ENCODE measurements around the gene GDF2.

GDF2 gene

DNA sequence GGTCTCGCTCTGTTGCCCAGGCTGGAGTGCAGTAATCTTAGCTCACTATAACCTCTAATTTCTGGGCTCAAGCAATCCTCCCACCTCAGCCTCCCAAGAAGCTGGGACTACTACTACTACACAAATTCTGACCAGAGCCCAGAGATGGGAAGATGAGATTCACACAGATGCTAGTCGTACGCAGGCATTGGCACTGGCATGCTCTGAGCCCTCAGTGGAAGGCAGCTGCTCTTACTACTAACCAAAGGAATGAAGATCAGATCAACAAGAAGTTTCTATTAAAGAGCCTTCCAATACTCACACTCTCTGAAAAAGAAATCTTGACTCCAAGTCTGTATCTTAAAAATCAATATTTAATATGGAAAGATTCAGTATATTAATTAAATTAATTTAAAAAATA, 10.7 kb downstream of the GDF2 start:
- DNase-seq (ENCODE audit: low spot score) = no peak

DNA sequence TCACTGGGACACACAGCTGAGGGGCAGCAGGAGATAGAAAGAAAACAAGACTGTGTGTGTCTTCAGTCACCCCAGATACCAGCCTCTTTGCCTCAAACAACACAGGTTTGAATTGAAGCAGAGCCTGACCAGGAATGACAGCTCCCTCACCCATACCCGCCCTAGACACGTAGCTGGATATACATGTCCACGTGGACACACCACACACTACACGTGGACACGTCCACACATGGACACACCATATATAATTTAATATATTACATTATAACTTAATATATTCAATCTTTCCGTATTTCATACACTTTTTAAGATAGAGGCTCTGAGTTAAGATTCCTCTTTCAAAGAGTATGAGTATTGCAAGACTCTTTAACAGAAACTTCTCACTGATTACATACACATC, 11.3 kb downstream of the GDF2 start:
- no peak for DNase-seq (ENCODE audit: low spot score)

DNA sequence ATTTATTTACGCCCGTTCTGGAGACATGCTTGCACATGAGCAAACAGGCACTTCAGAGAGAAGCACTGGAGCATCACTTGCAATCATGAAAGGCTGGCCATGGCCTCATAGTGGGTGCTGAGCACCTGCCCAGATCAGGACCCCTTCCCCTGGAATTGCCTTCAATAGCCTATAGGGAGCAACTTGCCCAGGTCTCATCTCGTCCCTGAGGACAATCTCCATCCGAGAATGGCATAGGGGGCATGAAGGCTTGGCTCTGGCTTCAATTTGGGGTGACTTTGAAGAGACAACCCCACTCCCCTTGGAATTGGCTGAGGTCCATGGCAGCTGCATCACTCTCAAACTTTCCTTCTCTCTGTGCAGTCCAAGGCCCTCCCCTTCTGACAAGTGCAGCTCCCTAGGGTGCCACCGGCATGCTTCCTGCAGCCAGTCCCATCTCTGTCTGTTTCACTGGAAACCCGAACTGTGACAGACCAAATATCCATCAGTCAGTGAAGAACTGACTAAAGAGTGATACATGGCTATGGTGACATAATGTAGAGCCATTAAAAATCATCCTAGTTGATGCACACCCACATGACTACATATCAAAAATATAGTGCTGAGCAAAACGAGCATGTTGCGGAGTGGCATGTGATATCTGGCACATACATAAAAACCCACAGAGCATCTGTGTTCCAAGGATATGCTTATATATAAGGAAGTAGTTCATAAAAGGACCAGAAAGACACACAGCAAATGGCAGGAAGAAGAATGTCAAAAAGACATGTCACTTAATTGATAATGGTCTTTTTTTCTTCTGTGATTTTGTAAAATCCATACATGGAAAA, 12.4 kb downstream of the GDF2 start:
- no peak for DNase-seq (ENCODE audit: low spot score)

DNA sequence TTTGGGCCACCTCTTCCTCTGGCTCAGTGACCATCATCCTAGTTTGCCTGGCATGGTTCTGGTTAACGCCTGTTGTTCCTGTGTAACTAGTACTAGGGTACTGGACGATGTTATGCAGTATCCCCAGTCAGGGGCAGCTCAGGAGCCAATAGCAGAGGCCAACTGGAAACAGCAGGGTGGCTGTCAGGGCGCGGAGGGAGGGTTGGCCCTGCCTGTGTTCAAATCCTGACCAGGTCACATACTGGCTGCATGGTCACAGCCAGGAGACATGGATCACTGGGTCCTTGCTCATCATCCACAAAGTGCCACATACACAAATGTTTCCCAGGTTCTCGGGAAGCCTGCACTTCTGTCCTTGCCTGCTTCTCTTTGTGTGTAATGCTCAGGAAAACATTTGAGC, 13.7 kb downstream of the GDF2 start:
- no peak for DNase-seq (ENCODE audit: low spot score)

DNA sequence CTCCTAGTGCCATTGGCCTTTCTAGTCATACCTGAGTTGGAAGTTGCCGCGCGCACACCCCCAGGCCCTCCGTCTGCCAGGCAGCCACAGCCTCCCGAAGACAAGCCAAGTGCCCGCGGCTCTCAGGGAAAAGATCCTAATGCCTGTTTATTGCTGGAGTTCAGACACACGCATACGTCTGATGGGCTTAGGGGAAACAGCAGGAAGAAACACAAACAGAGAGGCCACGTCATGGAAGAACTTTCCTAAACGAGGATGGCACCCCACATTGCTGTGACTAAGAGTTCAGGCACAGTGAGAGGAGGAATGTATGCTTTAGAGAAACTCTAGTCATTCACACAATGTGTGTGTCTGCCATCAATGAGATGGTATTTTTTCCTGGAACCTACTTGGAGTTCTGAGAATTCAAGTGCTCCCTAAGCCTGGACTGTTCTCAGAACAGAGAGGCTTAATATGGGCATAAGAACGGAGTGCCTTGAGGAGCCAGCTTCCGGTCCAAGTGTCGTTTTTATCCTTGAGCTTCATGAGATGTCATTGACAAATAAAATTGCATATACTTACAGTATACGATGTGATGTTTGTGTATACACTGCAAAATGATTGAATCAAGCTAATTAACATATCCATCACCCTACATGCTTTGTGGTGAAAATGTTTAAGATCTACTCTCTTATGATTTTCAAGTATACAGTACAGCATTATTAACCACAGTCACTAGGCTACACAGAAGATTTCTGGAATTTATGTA, 14.3 kb downstream of the GDF2 start:
- DNase-seq (ENCODE audit: low spot score) = peak; percentile 49

DNA sequence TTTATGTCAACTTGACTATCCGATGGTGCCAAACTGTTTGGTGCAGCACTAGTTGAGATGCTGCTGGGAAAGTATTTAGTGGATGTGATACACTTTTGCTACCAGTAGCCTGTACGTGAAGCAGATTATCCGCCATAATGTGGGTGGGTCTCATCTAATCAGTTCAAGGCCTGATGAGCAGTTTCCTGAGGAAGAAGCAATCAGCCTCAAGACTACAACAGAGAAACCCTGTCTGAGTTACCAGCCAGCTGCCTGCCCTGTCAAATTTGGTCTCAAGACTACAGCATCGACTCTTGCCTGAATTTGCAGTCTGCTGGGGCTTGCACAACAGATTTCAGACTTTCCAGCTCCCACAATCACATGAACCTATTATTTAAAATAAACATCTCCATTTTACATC, 15.1 kb downstream of the GDF2 start:
- DNase-seq (ENCODE audit: low spot score) = peak; percentile 4

DNA sequence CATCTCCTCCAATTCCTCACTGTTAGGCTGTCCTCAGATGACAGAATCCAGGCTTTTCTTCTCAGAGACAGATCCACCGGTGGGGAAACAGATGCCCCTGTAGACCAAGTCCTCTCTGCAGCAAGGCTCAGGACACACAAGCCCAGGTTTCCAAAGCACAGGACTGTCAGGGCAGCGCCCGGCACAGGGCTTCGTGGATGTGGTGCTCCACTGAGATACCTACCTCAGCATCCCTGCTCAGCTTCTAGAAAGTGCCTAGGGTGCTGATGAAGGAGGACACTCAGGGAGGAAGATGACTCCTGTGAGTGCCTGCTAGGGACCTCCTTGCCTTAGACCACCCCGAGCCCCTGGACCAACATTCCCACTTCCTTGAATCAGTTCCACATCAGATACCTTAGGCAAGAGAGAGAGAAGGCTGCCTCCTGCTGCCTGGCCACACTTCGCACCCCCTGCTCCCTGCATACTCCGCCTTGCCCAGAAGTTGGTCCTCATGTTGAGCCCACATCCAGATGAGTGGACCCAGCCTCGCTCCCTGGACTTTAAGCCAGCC, 17.0 kb downstream of the GDF2 start:
- no peak for DNase-seq (ENCODE audit: low spot score)

DNA sequence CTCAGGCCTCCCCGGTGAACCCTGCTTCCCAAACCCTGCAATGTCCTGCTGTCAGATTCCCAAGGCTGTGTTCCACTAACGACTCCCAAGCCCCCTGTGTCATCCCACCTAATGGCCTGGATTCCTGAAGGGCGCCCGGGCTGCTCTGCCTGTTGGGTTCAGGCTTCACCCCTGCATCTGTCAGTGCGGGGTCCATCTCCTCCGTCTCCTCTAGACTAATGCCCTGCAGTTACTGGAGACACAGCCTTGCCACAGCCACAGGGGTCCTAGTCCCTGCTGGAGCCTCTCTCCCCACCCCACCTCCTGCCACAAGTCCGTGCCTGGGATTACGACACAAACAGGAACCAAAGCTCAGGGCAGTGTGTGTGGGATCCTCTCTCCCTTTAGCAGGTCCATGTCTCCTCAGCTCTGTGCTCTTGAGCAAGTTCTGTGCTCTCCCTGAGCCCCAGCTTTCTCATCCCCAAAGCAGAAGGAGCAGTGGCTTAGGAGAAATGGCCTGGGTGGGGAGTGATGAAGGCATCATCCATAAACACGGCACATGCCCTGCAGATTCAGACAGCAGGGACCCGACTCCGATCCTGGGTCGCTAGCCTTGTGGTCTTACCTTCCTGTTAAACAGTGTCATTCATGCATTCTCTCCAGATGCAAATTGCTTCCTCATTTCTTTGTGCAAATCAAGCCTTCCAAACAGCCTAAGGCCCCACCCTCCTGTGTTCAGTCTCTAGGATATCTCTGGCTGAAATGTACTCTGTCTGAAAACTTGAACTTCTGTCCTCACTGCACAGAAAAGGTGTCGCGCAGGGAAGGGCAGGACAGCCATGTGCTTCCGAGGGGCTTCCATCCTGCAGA, 17.7 kb downstream of the GDF2 start:
- no peak for DNase-seq (ENCODE audit: low spot score)

DNA sequence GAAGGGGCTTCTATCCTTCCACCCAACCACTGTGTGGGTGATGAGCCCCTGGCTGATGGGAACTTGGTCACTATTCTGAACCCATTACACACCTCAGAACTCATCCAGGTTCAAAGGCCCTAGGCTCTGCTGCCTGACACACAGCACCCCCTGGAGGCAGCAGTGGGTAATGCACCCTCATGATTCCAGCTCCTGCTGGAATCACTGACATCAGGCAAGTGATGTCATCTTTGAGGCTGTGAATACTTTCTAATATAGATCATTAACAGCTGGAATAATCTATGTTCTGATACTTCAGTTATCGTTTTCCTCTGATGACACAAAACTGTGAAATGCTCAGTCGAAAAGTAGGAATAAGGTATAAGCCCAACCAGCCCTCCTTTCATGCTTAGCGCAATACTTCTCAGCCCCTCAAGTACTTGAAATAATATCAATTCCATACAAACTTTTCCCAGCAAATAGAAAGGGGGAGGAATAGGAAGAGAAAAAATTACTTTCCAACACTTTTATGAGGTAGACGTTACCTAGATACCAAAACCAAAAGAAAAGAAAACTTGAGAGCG, 18.4 kb downstream of the GDF2 start:
- peak; percentile 67 for DNase-seq (ENCODE audit: low spot score)

DNA sequence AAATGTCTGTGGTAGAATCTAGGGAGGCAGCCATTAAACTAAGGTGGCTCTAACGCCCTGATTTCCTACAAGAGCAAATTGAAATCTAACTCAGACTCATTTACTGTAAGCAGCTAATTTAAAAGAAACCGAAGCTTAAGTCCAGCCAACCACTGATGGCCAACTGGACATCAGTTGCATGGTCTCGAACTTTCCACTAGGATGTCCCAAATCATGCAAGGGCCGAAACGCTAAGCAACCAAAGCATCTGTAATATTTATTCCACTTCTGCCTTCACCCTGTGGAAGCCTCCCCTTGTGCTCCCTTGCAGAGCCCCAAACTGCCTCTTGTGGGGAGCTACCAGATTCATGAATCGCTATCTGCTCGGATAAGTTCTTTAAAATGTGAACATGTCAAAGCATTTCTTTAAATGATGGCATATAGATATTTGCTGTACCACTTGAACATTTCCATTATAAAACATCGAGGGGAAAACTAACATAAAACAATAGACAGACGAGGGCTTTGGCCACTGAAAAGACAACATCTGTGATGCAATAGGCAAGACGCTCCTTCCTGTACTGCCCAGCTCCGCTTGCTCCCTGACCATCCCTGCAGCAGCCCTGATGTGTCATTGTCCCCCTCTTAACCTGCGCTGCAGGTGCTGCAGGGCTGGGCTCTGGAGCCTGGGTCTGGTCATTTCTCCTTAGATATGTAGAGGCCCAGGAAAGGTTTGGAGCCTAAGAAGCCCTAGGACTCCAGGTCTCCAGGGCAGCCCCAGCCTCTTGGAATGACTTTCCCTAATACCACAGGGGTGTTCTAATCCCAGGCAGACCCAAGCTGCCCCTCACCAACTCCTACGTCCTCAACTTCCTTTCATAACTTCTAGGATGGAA, 23.0 kb downstream of the GDF2 start:
- no peak for DNase-seq (ENCODE audit: low spot score)

DNA sequence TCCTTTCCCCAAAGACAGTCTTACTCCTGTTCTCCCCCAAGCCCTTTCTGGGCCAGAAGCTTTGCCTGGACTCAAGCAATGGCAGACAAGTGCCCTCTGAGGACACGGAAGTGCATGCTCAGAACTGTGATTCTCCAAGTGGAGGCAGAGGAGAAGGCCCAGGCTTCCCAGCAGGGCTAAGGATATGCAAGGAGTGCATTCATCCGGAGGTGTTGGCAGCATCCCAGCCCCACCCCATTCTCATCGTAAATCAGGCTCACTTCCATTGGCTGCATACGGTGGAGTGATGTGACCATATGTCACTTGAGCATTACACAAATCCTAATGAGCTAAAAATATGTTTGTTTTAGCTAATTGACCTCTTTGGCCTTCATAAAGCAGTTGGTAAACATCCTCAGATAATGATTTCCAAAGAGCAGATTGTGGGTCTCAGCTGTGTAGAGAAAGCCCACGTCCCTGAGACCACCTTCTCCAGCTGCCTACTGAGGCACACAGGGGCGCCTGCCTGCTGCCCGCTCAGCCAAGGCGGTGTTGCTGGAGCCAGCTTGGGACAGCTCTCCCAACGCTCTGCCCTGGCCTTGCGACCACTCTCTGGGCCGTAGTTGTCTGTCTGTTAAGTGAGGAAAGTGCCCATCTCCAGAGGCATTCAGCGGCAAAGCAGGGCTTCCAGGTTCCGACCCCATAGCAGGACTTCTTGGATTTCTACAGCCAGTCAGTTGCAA, 24.5 kb downstream of the GDF2 start:
- no peak for DNase-seq (ENCODE audit: low spot score)

DNA sequence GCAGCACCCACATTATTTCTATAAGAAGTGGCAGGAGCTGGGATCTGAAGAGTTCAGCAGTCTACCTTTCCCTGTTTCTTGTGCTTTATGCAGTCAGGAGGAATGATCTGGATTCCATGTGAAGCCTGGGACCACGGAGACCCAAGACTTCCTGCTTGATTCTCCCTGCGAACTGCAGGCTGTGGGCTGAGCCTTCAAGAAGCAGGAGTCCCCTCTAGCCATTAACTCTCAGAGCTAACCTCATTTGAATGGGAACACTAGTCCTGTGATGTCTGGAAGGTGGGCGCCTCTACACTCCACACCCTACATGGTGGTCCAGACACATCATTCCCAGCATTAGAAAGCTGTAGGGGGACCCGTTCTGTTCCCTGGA, 25.0 kb downstream of the GDF2 start:
- no peak for DNase-seq (ENCODE audit: low spot score)

DNA sequence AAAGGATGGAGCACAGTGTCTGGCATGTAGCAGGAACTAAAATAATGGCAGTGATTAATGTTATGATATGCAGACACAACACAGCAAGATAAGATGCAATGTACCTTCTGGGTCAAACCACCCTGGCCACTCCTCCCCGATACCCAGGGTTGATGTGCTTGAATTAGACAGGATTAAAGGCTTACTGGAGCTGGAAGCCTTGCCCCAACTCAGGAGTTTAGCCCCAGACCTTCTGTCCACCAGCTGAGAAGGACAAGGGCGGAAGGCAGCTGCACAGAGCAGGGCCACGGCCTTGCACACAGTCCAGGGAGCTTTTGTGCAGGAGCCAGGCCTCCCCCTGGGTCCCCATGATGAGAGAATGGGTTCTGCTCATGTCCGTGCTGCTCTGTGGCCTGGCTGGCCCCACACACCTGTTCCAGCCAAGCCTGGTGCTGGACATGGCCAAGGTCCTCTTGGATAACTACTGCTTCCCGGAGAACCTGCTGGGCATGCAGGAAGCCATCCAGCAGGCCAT, 25.9 kb downstream of the GDF2 start, which contains the start of gene RBP3:
TSS of gene RBP3 (plus strand) at position 226 of the 514 bp plus-strand sequence. CDS start at position 348, 122 bp downstream.
- DNase-seq (ENCODE audit: low spot score) = no peak

DNA sequence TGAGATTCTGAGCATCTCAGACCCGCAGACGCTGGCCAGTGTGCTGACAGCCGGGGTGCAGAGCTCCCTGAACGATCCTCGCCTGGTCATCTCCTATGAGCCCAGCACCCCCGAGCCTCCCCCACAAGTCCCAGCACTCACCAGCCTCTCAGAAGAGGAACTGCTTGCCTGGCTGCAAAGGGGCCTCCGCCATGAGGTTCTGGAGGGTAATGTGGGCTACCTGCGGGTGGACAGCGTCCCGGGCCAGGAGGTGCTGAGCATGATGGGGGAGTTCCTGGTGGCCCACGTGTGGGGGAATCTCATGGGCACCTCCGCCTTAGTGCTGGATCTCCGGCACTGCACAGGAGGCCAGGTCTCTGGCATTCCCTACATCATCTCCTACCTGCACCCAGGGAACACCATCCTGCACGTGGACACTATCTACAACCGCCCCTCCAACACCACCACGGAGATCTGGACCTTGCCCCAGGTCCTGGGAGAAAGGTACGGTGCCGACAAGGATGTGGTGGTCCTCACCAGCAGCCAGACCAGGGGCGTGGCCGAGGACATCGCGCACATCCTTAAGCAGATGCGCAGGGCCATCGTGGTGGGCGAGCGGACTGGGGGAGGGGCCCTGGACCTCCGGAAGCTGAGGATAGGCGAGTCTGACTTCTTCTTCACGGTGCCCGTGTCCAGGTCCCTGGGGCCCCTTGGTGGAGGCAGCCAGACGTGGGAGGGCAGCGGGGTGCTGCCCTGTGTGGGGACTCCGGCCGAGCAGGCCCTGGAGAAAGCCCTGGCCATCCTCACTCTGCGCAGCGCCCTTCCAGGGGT, 26.6 kb downstream of the GDF2 start:
- no peak for DNase-seq (ENCODE audit: low spot score)

DNA sequence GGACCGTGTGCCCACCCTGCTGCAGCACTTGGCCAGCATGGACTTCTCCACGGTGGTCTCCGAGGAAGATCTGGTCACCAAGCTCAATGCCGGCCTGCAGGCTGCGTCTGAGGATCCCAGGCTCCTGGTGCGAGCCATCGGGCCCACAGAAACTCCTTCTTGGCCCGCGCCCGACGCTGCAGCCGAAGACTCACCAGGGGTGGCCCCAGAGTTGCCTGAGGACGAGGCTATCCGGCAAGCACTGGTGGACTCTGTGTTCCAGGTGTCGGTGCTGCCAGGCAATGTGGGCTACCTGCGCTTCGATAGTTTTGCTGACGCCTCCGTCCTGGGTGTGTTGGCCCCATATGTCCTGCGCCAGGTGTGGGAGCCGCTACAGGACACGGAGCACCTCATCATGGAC, 27.3 kb downstream of the GDF2 start:
- no peak for DNase-seq (ENCODE audit: low spot score)

DNA sequence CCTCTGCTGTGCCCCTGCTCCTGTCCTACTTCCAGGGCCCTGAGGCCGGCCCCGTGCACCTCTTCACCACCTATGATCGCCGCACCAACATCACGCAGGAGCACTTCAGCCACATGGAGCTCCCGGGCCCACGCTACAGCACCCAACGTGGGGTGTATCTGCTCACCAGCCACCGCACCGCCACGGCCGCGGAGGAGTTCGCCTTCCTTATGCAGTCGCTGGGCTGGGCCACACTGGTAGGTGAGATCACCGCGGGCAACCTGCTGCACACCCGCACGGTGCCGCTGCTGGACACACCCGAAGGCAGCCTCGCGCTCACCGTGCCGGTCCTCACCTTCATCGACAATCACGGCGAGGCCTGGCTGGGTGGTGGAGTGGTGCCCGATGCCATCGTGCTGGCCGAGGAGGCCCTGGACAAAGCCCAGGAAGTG, 27.7 kb downstream of the GDF2 start:
- no peak for DNase-seq (ENCODE audit: low spot score)

DNA sequence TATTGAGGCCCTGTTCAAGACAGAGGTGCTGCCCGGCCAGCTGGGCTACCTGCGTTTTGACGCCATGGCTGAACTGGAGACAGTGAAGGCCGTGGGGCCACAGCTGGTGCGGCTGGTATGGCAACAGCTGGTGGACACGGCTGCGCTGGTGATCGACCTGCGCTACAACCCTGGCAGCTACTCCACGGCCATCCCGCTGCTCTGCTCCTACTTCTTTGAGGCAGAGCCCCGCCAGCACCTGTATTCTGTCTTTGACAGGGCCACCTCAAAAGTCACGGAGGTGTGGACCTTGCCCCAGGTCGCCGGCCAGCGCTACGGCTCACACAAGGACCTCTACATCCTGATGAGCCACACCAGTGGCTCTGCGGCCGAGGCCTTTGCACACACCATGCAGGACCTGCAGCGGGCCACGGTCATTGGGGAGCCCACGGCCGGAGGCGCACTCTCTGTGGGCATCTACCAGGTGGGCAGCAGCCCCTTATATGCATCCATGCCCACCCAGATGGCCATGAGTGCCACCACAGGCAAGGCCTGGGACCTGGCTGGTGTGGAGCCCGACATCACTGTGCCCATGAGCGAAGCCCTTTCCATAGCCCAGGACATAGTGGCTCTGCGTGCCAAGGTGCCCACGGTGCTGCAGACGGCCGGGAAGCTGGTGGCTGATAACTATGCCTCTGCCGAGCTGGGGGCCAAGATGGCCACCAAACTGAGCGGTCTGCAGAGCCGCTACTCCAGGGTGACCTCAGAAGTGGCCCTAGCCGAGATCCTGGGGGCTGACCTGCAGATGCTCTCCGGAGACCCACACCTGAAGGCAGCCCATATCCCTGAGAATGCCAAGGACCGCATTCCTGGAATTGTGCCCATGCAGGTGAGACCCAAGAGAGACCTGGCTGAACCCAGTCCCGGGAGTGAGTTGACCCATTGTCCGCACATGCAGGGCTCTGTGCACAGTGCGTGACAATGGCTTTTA, 28.7 kb downstream of the GDF2 start:
- no peak for DNase-seq (ENCODE audit: low spot score)
